ENCODE results near the gene RAPGEF1. TPM values are rescaled to one million over a fixed set of nuclear protein-coding genes. Genes with fewer than 3 reads are reported as not detected.
A peak's percentile ranks its signal among the peaks of the same experiment; 100 is the strongest.

The RAPGEF1 gene
- total RNA-seq, 1 donor from 2014 or later, result 21.0 TPM

DNA sequence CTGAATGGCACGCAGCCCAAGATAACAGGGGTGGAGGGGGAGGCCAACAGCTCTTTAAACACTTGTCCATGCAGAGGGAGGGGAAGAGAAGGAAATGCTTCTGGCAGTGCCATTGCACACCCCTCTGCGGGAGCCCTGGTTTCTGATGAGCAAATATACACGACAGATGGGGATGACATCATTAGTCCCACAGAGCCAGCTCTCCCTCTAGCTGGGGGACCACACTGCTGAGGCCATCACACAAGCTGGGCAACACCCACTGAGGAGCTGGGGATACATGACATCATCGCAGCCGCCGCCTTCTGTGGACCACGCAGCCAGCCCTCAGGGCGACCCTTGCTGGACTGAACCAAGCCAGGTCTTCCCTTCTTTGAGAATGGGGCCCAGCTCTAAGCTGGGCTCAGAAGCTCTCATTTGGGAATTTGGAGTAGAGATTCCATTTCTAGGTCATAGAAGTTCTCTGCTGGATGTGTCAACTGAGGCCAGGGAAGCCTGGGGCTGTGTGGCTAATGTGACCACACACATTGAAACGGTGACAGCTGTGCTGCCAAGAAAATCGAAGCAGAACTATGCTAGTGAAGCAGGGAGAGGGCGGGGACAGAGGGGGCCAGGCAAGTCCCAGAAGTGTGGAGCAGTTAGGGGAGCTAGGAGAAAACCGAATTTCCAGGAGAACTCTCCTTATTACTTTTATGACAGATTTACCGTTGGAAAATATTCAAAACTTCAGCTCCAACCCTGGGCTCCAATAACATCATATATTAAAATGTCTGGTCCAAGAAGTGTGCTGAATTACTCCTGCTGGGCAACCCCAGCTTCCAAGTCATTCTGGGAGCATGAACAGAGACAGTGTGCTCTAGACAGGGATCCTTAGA is 115.0 kb downstream of the RAPGEF1 start:
- no peak for ATAC-seq

DNA sequence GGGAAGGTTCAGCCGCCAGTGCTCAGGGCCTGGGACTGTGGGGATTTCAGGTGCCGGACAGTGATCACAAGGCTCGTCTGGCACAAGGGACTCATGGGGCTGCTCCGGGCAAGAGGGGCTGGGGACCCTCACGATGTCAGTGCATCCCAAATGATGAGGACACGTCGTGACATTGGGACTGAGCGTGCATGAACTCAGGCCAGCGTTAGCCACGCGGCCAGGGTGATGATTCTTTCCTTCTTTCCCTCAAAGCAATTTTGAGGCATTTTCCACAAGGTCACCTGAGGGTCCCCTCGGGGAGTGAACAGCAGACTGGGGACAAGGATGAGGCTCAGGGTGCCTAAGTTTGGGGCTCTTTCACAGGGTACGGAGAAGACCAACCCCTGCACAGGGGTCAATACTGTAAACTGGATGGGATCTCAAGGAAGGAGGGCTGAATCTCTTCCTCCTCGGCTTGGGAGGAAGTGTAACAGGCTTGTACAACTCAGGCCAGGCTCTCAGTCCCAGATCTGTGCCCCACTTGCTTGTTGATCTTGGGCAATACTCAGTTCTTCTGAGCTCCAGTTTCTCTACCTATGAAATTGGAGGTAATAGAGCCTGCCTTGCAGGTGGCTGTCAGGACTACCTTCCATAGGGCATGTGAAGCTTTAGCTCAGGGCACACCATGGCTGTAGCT is 116.1 kb downstream of the RAPGEF1 start:
- no peak for ATAC-seq

DNA sequence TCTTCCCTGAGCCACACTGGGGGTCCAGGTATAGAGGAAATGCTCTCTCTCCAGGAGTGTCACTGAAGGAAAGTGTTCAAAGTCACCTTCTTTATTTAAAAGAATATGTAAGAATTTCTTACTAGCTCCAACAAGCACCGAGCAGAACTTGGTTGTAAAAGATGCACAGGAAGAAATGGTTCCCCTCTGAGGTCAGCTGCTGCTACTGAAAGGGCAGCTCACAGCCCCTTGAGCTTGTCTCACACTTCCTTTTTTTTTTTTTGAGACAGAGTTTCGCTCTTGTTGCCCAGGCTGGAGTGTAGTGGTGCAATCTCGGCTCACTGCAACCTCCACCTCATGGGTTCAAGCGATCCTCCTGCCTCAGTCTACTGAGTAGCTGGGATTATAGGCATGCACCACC is 117.4 kb downstream of the RAPGEF1 start:
- no peak for ATAC-seq

DNA sequence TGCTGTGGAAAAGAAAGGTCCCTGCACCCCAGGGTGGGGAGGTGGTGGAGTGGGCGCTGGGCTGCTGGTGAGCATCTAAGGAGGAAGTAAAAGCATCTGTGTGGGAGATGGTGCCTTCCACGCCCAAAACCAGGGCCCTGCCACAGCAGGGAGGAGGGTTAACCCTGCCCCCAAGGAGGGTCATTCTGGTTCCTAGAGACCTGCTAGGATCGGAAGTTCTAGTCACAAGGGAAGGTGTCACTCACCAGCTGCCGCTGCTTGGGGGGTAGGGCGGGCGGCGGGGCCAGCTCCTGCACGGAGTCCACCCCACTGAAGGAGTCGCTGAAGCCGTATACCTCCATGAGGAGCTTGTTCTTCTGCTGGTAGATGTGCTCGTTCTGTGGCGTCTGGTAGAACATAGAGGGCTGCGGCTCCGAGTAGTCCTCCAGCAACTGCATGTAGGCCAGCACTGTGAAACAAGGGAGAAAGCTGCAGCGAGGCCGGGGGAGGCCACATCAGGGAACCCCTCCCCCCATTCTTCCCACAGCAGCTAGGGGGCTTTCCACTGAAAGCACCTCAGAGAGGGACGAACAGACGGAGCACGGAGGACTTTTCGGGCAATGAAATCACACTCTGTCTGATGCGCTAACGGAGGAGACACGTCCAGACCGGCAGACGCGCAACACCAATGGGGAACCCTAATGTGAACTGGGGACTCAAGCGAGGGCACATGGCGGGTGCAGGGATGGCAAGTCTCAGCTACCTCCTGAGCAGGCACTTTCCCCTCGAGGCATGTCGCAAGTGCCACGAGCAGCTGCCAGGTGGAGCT is 118.1 kb downstream of the RAPGEF1 start:
- ATAC-seq, result no peak

DNA sequence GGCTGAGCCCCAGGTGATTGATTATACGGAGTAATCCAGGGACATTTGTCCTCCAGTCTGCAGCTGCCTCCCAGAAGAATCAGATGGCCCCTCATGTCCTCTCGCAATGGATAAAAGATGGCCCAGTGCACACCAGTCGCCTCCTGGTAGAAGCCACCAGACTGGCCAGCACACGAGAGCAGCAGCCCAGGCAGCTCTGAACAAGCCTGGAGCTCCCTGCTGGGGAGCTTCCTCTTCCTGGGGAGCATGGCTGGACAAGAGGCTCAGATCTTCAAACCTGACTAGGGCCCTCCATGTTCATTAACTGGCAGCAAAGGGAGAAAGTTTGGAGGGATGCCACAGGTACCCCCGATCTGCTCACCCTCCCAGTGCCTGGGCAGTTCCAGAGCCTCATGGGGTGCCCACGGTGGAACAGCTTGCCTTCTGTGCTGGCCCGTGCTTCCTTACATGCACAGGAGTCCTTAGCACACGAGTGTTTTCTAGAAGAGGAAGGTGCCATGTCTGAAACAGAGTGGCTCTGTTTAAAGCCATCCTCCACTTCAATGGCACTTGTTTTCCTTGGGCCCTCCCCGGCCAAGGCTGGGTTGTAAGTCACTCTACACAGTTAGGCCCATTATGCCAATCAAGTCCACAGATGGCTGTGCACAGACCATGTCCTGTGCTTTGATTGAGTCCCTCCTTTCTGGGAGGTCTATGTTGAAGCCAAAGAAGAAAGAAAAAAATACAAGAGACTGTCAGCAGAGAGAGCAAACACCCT is 118.9 kb downstream of the RAPGEF1 start:
- no peak for ATAC-seq

DNA sequence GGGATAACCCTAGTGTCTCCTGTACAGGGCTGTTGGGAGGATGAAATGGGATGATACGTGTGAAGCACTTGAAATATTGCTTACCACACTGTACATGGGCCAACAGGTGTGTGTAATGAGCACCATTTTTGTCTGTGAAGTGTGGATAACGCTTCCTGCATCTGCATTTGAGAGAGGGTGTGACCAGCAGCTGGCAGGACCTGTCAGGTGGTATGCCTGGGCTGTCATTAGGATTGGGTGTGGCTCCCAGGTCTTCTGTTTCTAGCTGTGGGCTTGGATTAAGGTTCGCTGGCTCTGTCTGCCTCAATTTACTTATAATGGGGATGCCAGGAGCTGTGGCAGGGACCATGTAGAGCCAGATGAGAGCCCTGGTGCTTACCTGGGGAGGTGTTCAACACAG is 120.2 kb downstream of the RAPGEF1 start:
- peak; percentile 61 for ATAC-seq

DNA sequence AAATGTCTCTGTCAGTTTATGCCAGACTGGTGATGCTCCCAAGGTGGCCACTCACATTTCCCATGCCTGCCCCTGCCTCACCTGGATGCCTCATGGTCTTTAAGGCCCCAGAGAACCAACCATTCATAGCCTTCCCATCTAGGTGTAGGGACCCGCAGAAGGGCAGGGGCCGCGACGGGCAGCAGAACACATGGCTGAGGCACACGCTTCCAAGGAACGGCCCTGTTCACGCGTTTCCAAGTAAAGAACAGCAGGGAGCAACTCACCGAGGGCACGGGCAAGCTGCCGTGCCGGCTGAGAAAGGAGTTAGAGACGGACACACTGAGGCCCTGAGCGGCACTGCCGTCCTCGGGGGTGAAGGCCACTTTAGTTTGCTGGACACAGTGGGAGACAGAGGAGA is 121.1 kb downstream of the RAPGEF1 start:
- no peak for ATAC-seq

DNA sequence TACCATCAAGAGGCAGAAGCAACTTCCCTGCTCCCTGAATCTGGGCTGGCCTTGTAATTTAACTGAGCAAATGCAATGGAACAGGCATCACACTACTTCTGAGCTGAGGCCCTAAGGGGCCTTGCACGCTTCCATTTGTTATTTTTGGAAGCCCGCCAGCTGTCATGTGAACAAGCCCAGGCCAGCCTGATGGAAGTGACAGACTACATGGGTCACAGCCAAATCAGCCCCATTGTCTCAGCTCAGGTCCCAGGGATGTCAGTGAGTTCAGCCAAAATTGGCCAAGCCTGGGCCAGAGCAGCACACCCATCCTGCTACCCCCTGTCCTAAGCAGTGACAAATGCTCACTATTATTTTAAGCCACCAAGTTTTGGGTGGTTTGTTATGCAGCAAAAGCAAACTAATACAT is 121.8 kb downstream of the RAPGEF1 start:
- ATAC-seq, result peak; percentile 56

DNA sequence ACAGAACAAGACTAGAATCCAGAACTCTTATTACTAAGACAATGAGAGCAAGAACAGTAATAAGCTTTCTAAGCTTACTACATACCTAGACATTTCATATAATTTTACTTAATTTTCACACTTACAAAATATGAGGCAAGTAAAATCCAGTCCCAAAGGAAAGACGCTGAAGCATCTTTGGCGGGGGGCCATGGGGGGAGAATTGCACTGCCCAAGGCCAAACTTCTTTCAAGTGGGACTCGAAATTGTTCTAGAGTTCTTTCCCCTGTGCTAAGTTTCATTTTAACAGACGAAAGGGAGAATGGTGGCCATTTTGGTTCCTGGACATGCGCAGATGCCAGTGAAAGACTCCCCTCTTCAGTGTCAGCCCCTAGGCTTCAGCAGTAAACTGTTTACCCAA is 122.3 kb downstream of the RAPGEF1 start:
- ATAC-seq, result no peak

DNA sequence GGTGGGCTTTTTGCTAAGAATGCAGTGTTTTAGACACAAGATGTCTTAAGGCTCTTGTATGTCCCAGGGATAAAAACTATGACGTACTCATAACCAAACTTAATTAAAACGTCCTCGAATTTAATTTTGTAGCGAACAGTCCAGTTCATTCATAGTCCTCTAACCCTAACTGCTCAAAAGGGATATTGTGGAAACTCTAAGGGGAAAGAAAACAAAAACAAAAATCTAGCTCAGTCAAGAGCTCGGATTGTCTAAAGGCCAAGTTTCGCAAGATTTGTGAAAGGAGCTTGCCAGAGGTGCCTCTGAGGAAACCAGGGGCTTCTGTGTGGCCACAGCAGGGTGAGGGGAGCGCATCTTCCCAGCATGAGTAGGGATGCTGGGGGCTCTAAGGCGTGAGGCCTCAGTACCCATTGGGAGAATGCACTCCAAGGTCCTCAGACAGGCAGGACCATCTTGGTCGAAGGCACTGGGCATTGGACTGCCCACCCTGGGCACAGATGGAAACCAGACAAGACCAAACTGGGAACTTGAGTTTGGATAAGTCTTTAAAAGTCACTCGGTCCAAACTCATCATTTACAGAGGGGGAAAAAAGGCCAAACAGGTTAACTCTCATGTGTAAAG is 122.8 kb downstream of the RAPGEF1 start:
- no peak for ATAC-seq

DNA sequence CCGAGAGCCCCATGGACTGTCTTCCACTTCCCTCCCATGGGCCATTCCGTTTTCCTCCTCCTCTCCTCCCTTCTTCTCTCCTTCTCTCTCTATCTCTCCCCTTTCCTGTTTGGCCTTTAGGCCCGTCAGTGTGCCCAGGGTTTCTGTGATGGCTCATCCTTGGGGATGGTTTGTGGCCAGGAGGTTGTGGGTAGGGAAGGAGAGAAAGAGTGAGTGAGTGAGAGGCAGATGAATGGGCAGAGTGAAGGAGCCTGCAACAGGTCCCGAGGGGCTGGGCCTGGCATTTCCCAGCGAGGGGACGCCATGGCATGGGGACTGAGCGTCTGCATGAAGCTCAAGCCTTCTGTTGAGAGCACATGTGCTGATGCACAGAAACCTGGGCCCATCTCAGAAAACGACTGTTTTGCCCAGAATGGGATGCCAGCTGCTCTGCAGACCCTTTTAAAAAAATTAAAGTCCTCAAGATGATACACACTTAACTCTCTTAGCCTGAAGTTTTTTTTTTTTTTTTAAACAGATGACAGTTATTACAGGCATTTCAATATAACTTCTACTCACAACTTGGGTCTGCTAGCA is 125.4 kb downstream of the RAPGEF1 start:
- no peak for ATAC-seq

DNA sequence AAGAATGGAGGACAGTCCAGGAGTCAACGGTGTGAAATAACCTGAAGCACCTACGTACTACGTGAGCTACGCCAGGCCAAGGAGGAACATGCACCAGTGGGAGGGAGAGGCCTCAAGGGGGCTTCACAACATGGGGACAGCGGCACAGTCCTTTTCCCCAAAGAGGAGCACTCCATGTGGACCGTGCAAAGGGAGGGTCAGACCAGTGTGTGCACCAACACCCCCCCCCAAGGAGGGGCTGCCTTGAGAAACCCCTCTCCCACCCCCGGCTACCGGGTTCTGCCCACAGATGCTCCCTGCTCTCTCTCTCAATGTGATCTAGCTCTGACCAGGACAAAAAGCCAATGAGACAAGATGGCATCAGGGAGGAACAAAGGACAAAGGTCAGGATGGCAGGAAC is 126.0 kb downstream of the RAPGEF1 start:
- ATAC-seq, result no peak

DNA sequence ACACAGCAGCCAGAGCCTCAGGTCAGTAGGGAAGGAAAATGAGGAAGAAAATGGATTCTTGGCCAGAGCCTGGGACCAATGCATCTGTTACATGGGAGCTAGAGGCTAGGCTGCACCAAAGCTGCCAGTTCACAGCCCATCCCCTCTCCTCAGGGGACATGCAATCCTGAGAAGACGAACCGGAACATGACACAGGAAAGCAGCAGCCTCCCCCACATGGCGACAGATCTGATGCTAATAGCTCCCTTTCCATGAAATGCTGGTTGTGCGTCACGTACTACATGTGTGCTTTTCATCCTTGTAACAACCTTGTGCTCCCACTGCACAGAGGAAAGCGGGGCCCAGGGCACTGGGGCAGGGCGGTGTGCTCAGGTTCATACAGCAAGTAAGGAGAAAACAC is 127.0 kb downstream of the RAPGEF1 start:
- ATAC-seq, result no peak

DNA sequence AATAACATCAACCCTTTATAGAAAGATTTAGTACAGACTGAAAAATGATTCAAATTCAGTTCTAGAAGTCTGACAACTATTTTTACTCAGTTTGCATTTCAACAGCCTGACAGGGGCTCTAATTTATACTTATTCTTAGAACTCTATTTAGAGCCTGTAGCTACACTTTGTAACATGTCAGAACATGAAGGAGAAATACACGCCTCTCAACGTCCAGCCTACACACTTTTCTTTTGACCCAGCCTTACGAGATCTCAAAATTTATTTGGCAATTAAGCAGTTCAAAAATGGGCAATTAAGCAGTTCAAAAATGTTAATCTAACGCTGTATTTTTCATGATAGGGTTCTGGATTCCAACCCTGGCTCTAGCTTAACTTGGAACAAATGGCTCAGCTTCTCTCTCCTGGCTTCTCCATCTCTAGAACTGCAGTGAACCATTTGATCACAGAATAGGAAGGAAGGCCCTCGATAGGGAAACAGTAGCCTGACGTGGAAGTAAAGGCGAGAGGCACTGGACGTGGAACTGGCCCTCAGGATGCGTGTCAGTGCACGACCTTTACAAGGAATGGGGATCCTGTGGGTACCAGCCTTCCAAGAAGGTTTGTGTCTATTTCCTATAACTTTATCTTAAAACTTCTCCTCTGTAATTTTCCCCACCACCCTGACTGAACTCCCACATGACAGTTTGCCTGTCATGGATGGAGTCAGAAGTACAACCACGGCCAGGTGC is 128.1 kb downstream of the RAPGEF1 start:
- no peak for ATAC-seq

DNA sequence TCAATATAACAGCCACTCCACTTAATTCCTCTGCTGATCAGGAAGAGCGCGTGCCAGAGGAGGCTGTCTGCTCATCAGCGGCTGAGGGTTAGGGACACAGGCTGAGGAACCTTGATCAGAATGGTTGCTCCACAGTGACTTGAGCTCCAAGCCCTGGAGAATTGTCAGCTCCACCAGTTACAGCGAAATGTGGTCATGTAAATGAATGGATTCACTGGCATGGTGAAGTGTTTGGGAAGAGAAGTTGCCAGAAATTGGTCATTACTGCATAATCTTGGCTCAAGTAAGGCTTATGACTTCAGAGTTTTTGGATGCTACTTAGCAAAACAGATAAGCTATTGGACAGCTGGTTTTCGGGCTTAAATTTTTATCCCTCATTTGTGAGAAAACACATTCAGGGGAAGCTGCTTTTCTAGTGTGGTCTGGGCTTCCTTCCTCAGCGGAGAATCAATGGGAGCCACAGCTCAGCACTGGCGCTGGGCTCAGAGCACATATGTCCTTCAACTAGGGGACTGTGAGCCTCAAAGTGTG is 129.6 kb downstream of the RAPGEF1 start:
- no peak for ATAC-seq

DNA sequence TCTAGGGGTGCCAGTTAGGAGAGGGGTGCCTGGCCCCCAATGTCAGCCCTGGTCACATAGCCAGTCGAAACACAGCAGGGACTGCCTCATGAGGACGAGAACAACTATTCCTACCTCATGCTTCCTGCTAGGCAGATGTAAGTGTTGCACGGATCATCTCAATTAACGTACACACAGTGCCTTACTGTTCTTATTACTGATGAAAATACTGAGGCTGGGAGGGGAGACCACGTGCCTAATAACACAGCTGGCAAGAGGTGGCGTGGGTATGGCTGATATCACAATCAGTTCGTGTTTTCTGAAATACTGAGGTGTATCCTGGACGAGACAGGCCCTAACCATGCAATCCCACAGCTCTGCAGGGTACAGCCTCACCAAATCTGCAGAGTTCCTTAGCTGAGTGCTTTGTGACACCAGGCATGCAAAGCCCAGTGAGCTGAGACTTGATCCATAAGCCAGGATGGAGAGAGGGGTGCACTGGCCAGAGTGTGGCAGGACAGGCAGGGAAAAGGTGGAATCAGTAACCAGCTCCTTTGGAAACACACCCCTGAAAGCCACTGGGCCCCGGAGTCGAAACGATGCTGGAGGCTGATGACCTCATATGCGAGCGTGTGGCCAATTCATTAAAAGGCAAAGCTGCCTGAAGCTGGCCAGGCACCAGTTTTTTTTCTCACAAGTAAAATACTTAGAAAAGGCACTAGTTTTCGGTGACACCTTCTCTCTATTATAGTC is 130.6 kb downstream of the RAPGEF1 start:
- peak; percentile 5 for ATAC-seq

DNA sequence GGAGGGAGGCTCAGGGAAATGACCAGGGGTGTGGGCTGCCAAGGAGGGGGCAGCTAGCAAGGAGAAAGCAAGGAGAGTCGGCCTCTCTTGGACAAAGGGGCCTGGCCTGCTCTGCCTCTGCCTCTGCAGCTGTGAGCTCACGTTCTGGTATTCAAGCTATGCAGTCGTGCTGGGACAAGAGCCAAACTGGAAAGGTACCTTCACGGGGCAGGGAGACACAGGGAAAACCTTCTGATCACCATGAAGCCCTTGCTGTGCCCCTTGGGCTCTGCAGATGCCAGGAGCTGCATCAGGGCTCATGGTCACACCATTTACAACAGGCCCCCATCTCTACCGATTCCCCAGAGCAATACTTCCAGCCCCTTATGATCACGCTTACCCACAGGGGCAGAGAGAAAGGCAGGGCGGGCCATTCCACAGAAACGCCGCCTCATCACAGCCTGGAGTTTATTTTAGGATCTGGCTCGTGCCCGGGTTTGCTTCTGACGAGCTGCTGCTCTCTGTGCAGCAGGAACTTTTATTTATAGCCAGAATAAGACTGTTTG is 131.3 kb downstream of the RAPGEF1 start:
- ATAC-seq, result peak; percentile 63

DNA sequence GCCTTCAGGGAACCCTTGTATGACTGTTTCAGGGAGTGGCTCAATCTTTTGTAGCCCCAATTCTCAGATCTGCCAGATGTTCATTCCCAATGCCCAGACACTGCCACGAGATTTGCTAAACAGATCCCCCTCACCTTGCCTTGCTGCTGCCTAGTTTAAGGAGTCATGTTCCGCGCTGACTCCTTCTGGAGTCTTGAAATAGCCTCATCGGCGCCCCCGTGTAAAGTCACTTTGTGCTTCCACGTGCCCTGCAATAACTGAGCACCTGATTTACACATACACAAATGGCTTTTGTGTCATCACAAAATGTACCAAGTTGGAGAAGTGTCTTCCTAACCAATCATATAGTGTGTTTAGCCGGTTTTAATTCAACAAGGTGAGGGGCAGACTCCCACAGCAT is 132.3 kb downstream of the RAPGEF1 start:
- no peak for ATAC-seq

DNA sequence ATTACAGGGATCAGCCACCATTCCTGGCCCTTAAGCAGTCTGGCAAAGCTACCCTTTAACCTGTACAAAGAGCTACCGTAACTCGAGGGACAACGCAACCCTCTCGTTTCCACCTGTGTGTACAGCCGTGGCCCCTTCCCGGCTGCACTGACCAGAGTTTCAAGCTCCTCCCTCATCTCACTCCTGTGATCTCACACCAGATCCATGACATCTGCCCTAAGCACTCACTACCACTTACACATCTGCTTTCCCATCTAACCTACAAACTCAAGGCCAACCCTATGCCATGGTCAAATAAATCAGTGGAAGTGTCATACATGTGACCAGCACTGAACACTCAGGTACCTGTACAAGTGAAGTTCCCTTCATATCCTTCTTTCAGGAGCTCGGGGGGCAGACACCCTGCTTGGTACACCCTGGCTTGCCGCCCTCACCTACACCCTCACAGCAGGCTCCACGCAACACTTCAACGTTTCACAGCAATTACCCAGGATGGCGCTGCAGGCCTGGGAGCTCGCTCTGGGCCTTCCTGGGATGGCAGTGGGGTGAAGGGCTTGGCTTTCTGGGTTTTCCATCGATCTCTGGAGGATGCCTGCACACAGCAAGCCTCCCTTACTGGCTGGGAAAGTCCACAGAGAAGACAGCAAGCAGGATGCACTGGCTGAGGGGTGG is 132.8 kb downstream of the RAPGEF1 start:
- no peak for ATAC-seq
